H1 (cell line): ENCODE measurements around the gene PLEKHM3. TPM values are rescaled to one million over a fixed set of nuclear protein-coding genes. Genes with fewer than 3 reads are reported as not detected.

Experiments
- MAFK ChIP-seq: IDR thresholded peaks from 2 replicates; pipeline ENCODE4 v1.6.1; 2012; ENCODE audit warnings: low read depth, mild to moderate bottlenecking, improper control_type of control experiment, low read length
- SIN3A ChIP-seq, 2 experiments: IDR thresholded peaks in 1 of 2; conservative IDR thresholded peaks in 1 of 2; 2 replicates each; pipeline ENCODE4 v1.6.1; 2011 to 2012; ENCODE audit warnings: low read length in 2 of 2, improper control_type of control experiment in 1 of 2, low read depth in 1 of 2, mild to moderate bottlenecking in 1 of 2
- polyA plus RNA-seq, 7 experiments: library from polyadenylated mRNA; depleted of rRNA in 3 of 7; stranded (reverse) in 5 of 7; unstranded in 2 of 7; fragments of >200 nt in 5 of 7; fragments of 200-250 nt in 2 of 7; gene quantifications; 1 replicate in 5 of 7; 2 replicates in 1 of 7; 4 replicates in 1 of 7; pipeline versions ENCODE4 v1.2.1 to v1.2.3, GENCODE V29; 2011 to 2013; ENCODE audit warnings: missing spikeins in 2 of 7, mixed read lengths in 2 of 7
- total RNA-seq: library from RNA; stranded (reverse); fragmentation: NEBNext Ultra II Directional; extraction: Animal tissue kit (Norgen Biotek cat#: 25700); gene quantifications from 2 replicates; pipeline ENCODE4 v1.2.1, GENCODE V29; 2021

PLEKHM3 gene
- total and polyA plus RNA-seq, 2 of the 8 experiments (the other 6 are each of a cell fraction or from before 2014, with no cell fraction given), result 2.3 to 5.8 TPM

DNA sequence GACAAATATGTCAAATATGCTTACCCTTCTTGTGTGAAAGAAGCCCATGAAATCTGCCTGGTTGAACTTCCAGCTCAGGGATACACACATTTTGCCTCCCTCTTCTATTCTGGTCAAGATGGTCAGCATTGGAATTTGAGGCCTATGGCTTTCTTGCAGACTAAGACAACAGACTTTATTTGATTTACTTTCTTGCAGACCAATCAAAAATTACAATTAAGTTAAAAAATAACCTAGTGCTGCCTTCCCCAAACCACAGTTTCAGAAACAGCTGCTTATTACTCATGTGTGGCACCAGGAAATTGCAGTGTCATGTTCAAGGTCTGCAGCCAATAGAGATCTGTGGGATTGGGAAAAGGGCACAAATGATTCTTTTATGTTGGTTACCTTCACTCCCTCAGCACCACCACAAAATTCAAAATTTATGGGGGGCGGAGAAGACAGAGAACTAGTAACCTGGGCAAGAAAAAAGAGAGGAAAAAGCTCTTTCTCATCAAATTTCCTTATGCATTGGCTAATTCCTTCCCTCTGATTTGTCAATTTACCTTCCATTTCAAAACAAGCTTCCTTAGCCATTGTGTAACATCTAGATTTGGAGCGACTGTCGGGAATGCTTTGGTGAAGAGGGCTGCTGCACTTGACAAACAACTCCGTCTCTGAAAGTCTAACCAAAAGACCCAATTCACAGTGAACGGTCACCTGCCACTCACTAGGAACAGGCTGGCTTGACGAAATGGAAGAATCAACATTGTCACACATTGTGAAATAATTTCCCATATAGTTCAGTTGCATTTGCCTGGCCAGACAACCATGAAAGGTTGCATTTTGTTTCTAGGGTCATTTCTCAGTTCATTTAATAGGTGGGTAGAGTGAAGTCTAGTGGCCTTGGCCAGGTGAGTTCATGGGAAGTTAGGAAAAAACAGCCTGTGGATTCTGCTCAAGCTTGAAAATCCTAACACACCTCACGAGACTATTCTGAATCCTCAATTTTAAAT, 155.2 kb downstream of the PLEKHM3 start (continued):
- no peak for TF ChIP-seq MAFK
- TF ChIP-seq SIN3A (conservative IDR thresholded peaks at IDR 0.05 in 1 of 2, IDR thresholded peaks at IDR 0.05 in 1 of 2; ENCODE audit: low read depth in 1 of 2, low read length in 2 of 2), result no peak
